Heart left ventricle (tissue), 13 donors: ENCODE data around the gene RBP2.

ENCODE experiments used
- CTCF ChIP-seq, 12 donors: fragments of 200-600 bp; sonication (generic) in 4 of 12; IDR thresholded peaks; one replicate each; pipeline versions ENCODE4 v1.5.0 to v1.8.0; 2018 to 2022; ENCODE audit warnings: antibody characterized with exemption in 12 of 12, mild to moderate bottlenecking in 5 of 12
- POLR2A ChIP-seq, 2 donors: fragments of 450-650 bp; IDR thresholded peaks; one replicate each; pipeline ENCODE4 v1.6.1; 2017; ENCODE audit warnings: antibody characterized with exemption in 2 of 2, mild to moderate bottlenecking in 2 of 2, moderate library complexity in 2 of 2
- donor health status: ischemic (EF 13 %, LVEDD 7.1; RV severe dilation, severe dysfunction).
- donor health status: DM: no; HTN: yes; CAD: no.
- donor health status: DM: no; HTN: no; CAD: no.
- donor health status: ischemic (EF 25% LVEDD 6.9; RV normal size, moderate dysfunction).
- donor health status: ischemic (EF 25% LVEDD 5.7; RV mildly dilated, moderate dysfunction).
- donor health status: ischemic (EF 35%, LVEDD 5.7; RV mildly dilated, moderate dysfunction).
- donor health status: nonischemic (EF 11% LVEDD 7.7; RV severe dilation, severe dysfunction).
- donor health status: DM: yes; HTN: yes; CAD: no.
- donor health status: PGD.
- donor health status: ischemic (EF 29% LVEDD 5.4; RV normal size, mild dysfunction).
- donor health status: nonischemic (EF 23%, LVEDD 6.1; RV moderate dilation, normal function).

DNA sequence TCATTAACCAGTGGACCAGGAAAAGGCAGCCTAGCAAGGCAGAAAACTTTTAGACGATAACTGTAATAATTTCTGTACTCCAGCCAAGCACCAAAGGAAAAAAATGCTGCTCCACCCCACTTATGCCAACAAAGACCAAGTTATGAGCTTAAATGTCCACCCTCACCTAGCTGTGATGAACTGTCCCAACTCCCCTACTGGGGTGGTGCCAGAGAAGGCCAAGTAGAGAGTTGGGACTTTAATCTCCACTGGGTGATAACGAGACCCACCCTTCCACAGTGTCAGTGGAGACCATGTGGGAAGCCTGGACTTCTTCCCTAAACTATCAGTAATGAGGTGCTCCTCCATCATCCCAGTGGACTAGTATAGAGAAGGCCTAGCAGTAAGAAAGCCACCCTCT is 53.1 kb downstream of the RBP2 start:
- TF ChIP-seq CTCF (IDR thresholded peaks at IDR 0.05) (no peak), POLR2A (IDR thresholded peaks at IDR 0.05) (no peak)
